Naive thymus-derived CD4-positive, alpha-beta T cell (primary cell): ENCODE results near the gene TMEM184A. TPM values are rescaled to one million over a fixed set of nuclear protein-coding genes. Genes with fewer than 3 reads are reported as not detected.

Experiments
- ATAC-seq: fragments of 150-1000 bp; cut with Tn5 transposase; 2 replicates; pipeline ENCODE4 v1.10.0; 2021; ENCODE audit warnings: mild to moderate bottlenecking, moderate library complexity
- CTCF ChIA-PET: fragments of 350-600 bp; sonication (Branson Sonifier 250); formaldehyde crosslinking; loops from one replicate; lab custom pipeline; 2021; ENCODE audit warnings: antibody characterized with exemption; lab: Charles Lee
- POLR2A ChIA-PET: fragments of 350-600 bp; sonication (Branson Sonifier 250); formaldehyde crosslinking; loops from one replicate; lab custom pipeline; 2021; ENCODE audit warnings: antibody characterized with exemption, inconsistent platforms; lab: Charles Lee
- DNase-seq, 9 donors: peaks; one replicate each; pipeline versions ENCODE4 v3.0.0 to v3.0.0-alpha.2; 2020 to 2022; ENCODE audit warnings: mixed read lengths in 1 of 9
- H3K27ac ChIP-seq: one replicate; pipeline ENCODE4 v1.7.0; 2013; ENCODE audit warnings: mild to moderate bottlenecking, low read depth, low read length, moderate library complexity
- H3K27me3 ChIP-seq, 2 donors: one replicate each; pipeline ENCODE4 v1.7.0; 2013; ENCODE audit warnings: low read length in 2 of 2, mild to moderate bottlenecking in 2 of 2, moderate library complexity in 2 of 2; ENCODE audit not compliant: control insufficient read depth in 2 of 2, insufficient read depth in 2 of 2
- H3K36me3 ChIP-seq, 3 experiments: 1 replicate in 2 of 3; 2 replicates in 1 of 3; pipeline ENCODE4 v1.7.0; 2013; ENCODE audit warnings: low read length in 3 of 3, mild to moderate bottlenecking in 3 of 3, moderate library complexity in 1 of 3; ENCODE audit not compliant: insufficient read depth in 3 of 3, control insufficient read depth in 2 of 3
- H3K4me1 ChIP-seq, 2 donors: one replicate each; pipeline ENCODE4 v1.7.0; 2013; ENCODE audit warnings: low read length in 2 of 2, mild to moderate bottlenecking in 2 of 2, moderate library complexity in 1 of 2; ENCODE audit not compliant: control insufficient read depth in 2 of 2, insufficient read depth in 2 of 2
- H3K4me3 ChIP-seq: 2 replicates; pipeline ENCODE4 v1.7.0; 2013; ENCODE audit warnings: mild to moderate bottlenecking, low read length
- H3K9me3 ChIP-seq, 3 experiments: 1 replicate in 2 of 3; 2 replicates in 1 of 3; pipeline ENCODE4 v1.7.0; 2013; ENCODE audit warnings: low read length in 3 of 3; ENCODE audit not compliant: control insufficient read depth in 2 of 3
- H3K27ac Mint-ChIP-seq, 9 donors: one replicate each; pipeline ENCODE4 v1.8.0; 2020 to 2022; ENCODE audit warnings: mixed read lengths in 9 of 9, mild to moderate bottlenecking in 8 of 9, moderate library complexity in 5 of 9, inconsistent platforms in 2 of 9
- H3K27me3 Mint-ChIP-seq, 5 donors: one replicate each; pipeline ENCODE4 v1.8.0; 2021 to 2022; ENCODE audit warnings: mixed read lengths in 5 of 5, mild to moderate bottlenecking in 1 of 5
- H3K36me3 Mint-ChIP-seq, 5 donors: one replicate each; pipeline ENCODE4 v1.8.0; 2020 to 2022; ENCODE audit warnings: mixed read lengths in 5 of 5, mild to moderate bottlenecking in 3 of 5, inconsistent platforms in 1 of 5
- H3K4me1 Mint-ChIP-seq, 7 donors: one replicate each; pipeline ENCODE4 v1.8.0; 2020 to 2022; ENCODE audit warnings: mixed read lengths in 7 of 7, mild to moderate bottlenecking in 3 of 7, inconsistent platforms in 1 of 7
- H3K4me3 Mint-ChIP-seq, 10 donors: one replicate each; pipeline ENCODE4 v1.8.0; 2020 to 2022; ENCODE audit warnings: mild to moderate bottlenecking in 10 of 10, mixed read lengths in 10 of 10, moderate library complexity in 6 of 10, inconsistent platforms in 2 of 10
- H3K9me3 Mint-ChIP-seq, 11 donors: one replicate each; pipeline ENCODE4 v1.8.0; 2020 to 2022; ENCODE audit warnings: mixed read lengths in 11 of 11, mild to moderate bottlenecking in 4 of 11, inconsistent platforms in 1 of 11, moderate library complexity in 1 of 11
- intact Hi-C, 2 donors: fragments of 100-400 bp; cut with micrococcal nuclease; formaldehyde crosslinking; loops; one replicate each; pipeline ENCODE4 v1.15.1; 2023
- polyA plus RNA-seq, 2 donors: library from polyadenylated mRNA; unstranded; fragments of 300-500 nt; fragmentation: Illumina TruSeq; gene quantifications; one replicate each; pipeline ENCODE4 v1.2.3, GENCODE V29; 2021
- total RNA-seq, 6 experiments: library from RNA in 5 of 6; stranded (reverse) in 5 of 6; gene quantifications; 1 replicate in 5 of 6; 2 replicates in 1 of 6; pipeline ENCODE4 v1.2.3 and lab custom pipeline; 2021 to 2026

TMEM184A gene
- total and polyA plus RNA-seq, 7 experiments from 2014 or later: 0.05 to 0.06 TPM; not detected in 5

DNA sequence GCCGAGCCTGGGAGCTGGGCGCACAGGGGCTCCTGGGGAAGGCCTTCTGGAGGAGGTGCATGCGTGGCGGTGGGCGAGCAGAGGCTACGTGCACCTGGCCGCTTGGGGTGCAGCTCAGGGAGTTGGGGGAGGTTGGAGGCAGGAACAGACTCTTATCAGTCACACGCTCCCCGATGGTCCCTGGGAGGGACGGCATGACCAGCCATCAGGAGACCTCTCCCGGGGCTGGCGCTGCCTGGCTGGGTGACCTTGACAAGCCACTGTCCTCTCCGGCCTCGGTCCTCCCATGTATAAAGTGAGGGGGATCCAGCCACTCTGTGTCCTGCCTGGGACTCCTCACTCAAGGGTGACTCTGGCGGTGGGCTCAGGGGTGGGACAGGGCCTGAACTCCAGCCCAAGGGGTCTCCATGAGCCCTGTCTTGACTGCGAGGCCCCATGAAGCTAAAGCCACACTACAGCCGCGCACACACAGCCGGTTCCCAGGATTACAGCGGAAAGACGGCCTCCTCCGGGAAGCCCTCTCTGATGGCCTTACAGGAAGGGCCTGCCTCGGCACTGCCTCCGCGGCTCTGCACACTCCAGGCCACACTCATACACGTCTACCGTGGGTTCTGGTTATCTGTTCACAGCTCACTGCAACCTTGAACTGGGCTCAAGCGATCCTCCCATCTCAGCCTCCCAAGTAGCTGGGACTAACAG, 2.3 kb downstream of the TMEM184A start:
- CTCF ChIA-PET: no interaction called here
- Mint-ChIP-seq H3K36me3 (no peaks in the 10 kb centered on the region), H3K4me3 (no peak overlapping the region), H3K27me3 (no peaks in the 10 kb centered on the region), H3K9me3 (no peaks in the 10 kb centered on the region), H3K27ac (peak overlapping the region in 1 of 9 donors; percentile 9), H3K4me1 (peaks cover 0 to 8% (median 0%) of the 10 kb centered on the region in 7 donors)
- Histone ChIP-seq H3K36me3 (no peaks in the 10 kb centered on the region), H3K27me3 (no peaks in the 10 kb centered on the region), H3K4me3 (no peak overlapping the region), H3K4me1 (no peaks in the 10 kb centered on the region), H3K9me3 (no peaks in the 10 kb centered on the region), H3K27ac (no peak overlapping the region)
- intact Hi-C loops: no loop called here
- no peak for ATAC-seq
- DNase-seq: no peak
- POLR2A ChIA-PET: interaction anchor here (0.5 kb wide), 1 partner anchor 20 kb away, joined by 3 read pairs; no protein-coding TSS in a partner anchor

DNA sequence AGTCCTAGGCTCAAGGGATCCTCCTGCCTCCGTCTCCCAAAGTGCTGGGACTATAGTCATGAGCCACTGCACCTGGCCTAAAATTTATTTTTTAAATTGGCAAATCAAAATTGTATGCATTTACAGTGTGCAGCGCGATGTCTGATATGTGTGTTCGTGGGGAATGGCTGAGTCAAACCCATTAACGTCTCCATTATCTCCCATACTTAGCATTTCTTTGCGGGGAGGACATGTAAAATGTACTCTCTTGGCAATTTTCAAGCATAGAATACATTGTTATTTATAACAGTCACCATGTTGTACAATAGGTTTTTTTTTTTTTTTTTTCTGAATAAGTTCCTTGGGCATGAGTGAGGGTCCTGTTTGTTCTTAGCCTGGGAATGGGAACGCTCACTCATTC, 3.8 kb downstream of the TMEM184A start:
- Mint-ChIP-seq H3K27me3 (no peaks in the 10 kb centered on the region), H3K9me3 (no peaks in the 10 kb centered on the region), H3K4me3 (no peak overlapping the region), H3K4me1 (peaks cover 0 to 12% (median 4%) of the 10 kb centered on the region in 7 donors), H3K27ac (no peak overlapping the region), H3K36me3 (no peaks in the 10 kb centered on the region)
- H3K36me3 ChIP-seq: no peaks in the 10 kb centered on the region
- no peak for DNase-seq
- intact Hi-C loops: no loop called here
- H3K27me3 ChIP-seq: no peaks in the 10 kb centered on the region
- ATAC-seq: no peak
- no peaks in the 10 kb centered on the region for H3K4me1 ChIP-seq
- no peak overlapping the region for H3K27ac ChIP-seq
- CTCF ChIA-PET: no interaction called here
- no peaks in the 10 kb centered on the region for H3K9me3 ChIP-seq
- H3K4me3 ChIP-seq: no peak overlapping the region
- POLR2A ChIA-PET: no interaction called here

DNA sequence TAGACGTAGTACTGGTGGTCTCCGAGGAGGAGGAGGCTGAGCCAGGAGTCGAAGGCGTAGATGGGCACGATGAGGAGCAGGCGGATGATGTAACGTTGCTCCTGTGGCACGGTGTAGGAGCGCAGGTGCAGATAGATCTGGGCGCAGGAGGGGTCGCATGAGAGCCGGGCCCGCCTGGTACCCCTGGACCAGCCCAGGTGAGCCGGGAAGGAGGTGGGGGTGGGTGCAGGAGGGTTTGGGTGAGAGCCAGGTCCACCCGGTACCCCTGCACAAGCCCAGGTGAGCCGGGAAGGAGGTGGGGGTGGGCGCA, 5.2 kb downstream of the TMEM184A start:
- no peak overlapping the region for H3K27ac Mint-ChIP-seq
- intact Hi-C loops: no loop called here
- H3K9me3 Mint-ChIP-seq: no peaks in the 10 kb centered on the region
- CTCF ChIA-PET: no interaction called here
- Histone ChIP-seq H3K4me3 (no peak overlapping the region), H3K36me3 (no peaks in the 10 kb centered on the region), H3K27me3 (no peaks in the 10 kb centered on the region), H3K9me3 (no peaks in the 10 kb centered on the region), H3K27ac (no peak overlapping the region), H3K4me1 (no peaks in the 10 kb centered on the region)
- POLR2A ChIA-PET: no interaction called here
- H3K27me3 Mint-ChIP-seq: no peaks in the 10 kb centered on the region
- H3K4me1 Mint-ChIP-seq: peaks cover 0 to 8% (median 4%) of the 10 kb centered on the region in 7 donors
- H3K4me3 Mint-ChIP-seq: no peak overlapping the region
- DNase-seq (no peak), ATAC-seq (no peak)
- H3K36me3 Mint-ChIP-seq: no peaks in the 10 kb centered on the region

DNA sequence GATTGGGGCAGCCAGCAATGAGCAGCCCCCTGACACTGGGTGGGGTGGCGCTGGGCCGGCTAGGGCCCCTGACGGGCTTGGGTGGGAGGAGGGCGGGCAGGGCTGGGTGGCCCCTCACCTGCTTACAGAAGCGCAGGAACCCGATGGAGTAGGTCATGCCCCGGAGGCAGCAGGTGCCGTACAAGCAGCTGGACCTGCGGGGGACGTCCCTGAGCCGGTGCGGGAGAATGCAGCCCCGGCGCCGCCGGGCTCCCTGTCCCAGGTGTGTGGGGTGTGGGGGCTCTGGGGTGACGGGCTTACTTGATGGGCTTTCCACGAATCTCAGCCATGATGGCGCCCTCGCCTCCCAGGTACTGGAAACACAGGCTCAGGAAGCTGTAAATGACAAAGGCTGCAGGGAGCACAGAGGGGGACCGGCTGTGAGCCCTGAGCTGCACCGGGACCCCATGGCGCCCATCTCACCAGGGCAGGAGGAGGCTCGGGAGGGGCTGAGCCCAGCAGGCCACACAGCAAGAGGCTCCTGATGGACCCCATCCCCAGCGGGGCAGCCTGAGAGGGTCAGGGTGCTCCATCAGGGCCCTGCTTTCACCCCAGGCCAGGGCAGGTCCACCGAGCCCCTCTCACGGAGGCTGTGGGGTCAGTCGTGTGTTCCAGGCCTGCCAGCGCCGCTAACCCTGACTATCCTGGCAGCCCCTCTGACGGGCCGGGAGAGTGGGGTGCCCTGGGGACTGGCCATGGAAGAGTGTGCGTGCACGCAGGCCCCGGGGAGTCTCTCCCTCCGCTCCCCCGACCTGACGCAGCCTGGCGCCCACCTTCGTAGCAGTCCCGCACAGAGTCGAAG, 5.8 kb downstream of the TMEM184A start:
- Histone ChIP-seq H3K9me3 (no peaks in the 10 kb centered on the region), H3K36me3 (no peaks in the 10 kb centered on the region), H3K27ac (no peak overlapping the region), H3K27me3 (no peaks in the 10 kb centered on the region), H3K4me3 (no peak overlapping the region), H3K4me1 (no peaks in the 10 kb centered on the region)
- no peak overlapping the region for H3K27ac Mint-ChIP-seq
- no peak for DNase-seq
- H3K4me1 Mint-ChIP-seq: peaks cover 0 to 8% (median 4%) of the 10 kb centered on the region in 7 donors
- H3K27me3 Mint-ChIP-seq: no peaks in the 10 kb centered on the region
- H3K36me3 Mint-ChIP-seq: no peaks in the 10 kb centered on the region
- H3K9me3 Mint-ChIP-seq: no peaks in the 10 kb centered on the region
- intact Hi-C loops: no loop called here
- no peak overlapping the region for H3K4me3 Mint-ChIP-seq
- ChIA-PET POLR2A (no interaction called here), CTCF (no interaction called here)
- ATAC-seq: no peak

DNA sequence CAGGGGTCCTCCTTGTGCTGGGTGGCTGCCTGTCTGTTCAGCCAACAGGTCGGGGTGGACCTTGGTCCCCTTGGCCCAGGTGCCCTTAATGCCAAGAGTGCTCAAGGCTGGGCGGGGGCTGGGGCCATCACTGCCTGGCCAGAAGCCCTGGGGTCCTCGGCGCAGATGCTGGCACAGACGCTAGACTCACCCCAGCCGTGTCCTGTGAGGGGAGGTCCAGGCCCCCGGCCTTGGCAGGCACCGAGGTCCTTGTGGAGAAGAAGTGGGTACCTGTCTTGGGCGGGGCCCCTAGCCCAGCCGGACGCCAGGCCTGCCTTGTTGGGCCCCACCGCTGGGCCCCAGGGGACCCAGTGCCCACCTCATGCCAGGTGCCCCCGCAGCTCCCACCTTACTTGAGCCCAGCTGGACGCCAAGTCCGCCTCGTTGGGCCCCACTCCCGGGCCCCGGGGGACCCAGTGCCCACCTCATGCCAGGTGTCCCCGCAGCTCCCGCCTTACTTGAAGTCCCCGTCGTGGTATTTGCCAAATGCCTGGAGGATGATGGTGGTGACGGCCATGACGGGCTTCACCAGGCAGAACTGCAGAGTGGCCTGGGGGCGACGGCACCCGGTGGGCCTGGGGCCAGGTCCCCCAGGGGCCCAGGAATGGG, 6.5 kb downstream of the TMEM184A start:
- intact Hi-C loops: loop anchor here in 1 of 2 donors (2.0 kb wide), 1 partner anchor 17 kb away; no protein-coding TSS in a partner anchor
- H3K4me3 Mint-ChIP-seq: no peak overlapping the region

DNA sequence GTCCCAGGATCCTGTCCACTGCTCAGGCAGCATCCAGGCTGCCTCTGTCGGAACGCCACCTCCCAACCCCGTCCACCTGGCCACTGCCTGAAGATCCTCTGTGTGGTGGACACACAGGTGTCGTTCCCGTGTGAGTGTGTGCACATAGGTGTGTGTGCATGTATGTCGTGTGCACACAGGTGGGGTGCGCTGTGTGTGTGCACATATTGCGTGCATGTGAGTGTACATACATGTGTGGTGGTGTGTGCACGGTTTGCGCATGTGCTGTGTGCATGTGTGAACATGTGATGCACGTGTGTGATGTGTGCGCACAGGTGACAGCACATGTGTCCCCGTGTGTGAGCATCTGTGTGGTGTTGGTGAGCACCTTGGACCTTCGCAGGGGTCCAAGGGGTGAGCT, 7.1 kb downstream of the TMEM184A start:
- intact Hi-C loops: loop anchor here in 1 of 2 donors (1.0 to 2.0 kb wide), 2 partner anchors 16 to 42 kb away; no protein-coding TSS in a partner anchor
- ATAC-seq (no peak), DNase-seq (no peak)
- H3K4me3 ChIP-seq: no peak overlapping the region
- Mint-ChIP-seq H3K9me3 (no peaks in the 10 kb centered on the region), H3K27ac (peak overlapping the region in 2 of 9 donors; percentile 12 to 21), H3K36me3 (no peaks in the 10 kb centered on the region), H3K4me1 (peaks cover 0 to 8% (median 4%) of the 10 kb centered on the region in 7 donors), H3K4me3 (no peak overlapping the region), H3K27me3 (no peaks in the 10 kb centered on the region)
- H3K4me1 ChIP-seq: no peaks in the 10 kb centered on the region
- ChIA-PET POLR2A (no interaction called here), CTCF (no interaction called here)
- peaks cover 0 to 11% (median 0%) of the 10 kb centered on the region in 3 experiments for H3K36me3 ChIP-seq
- H3K27ac ChIP-seq: no peak overlapping the region
- no peaks in the 10 kb centered on the region for H3K27me3 ChIP-seq
- H3K9me3 ChIP-seq: no peaks in the 10 kb centered on the region

More for the DNA sequence above, 6.5 kb downstream of the TMEM184A start:
- ATAC-seq: no peak
- H3K36me3 ChIP-seq: peaks cover 0 to 7% (median 0%) of the 10 kb centered on the region in 3 experiments
- Mint-ChIP-seq H3K36me3 (no peaks in the 10 kb centered on the region), H3K27ac (peak overlapping the region in 1 of 9 donors; percentile 21), H3K4me1 (peaks cover 0 to 8% (median 4%) of the 10 kb centered on the region in 7 donors), H3K9me3 (no peaks in the 10 kb centered on the region), H3K27me3 (no peaks in the 10 kb centered on the region)
- ChIA-PET CTCF (no interaction called here), POLR2A (no interaction called here)
- no peak overlapping the region for H3K27ac ChIP-seq
- no peak overlapping the region for H3K4me3 ChIP-seq
- H3K9me3 ChIP-seq: no peaks in the 10 kb centered on the region
- no peak for DNase-seq
- no peaks in the 10 kb centered on the region for H3K4me1 ChIP-seq
- H3K27me3 ChIP-seq: no peaks in the 10 kb centered on the region
